Endothelial cell of umbilical vein (primary cell): ENCODE data around the gene CDH20.
A peak's percentile ranks its signal among the peaks of the same experiment; 100 is the strongest.

ENCODE experiments used
- CTCF ChIP-seq, 2 donors: IDR thresholded peaks; 1 replicate in 1 of 2; 2 replicates in 1 of 2; pipeline ENCODE4 v1.5.1; 2011; ENCODE audit warnings: low read length in 2 of 2, mild to moderate bottlenecking in 2 of 2, moderate library complexity in 2 of 2, control low read depth in 1 of 2, inconsistent platforms in 1 of 2, low read depth in 1 of 2; ENCODE audit not compliant: insufficient read depth in 1 of 2; ENCODE audit errors: extremely low read depth in 1 of 2
- JUN ChIP-seq: IDR thresholded peaks from 2 replicates; pipeline ENCODE4 v1.6.1; 2011; ENCODE audit warnings: borderline replicate concordance, low read depth; ENCODE audit not compliant: insufficient read length, insufficient read depth
- POLR2A ChIP-seq: IDR thresholded peaks from 2 replicates; pipeline ENCODE4 v1.6.1; 2012; ENCODE audit warnings: low read depth, mild to moderate bottlenecking, control low read depth, low read length
- TF ChIP-seq, protein P1 (sequence below): IDR thresholded peaks from 2 replicates; pipeline ENCODE4 v1.6.1; 2011; ENCODE audit not compliant: insufficient read depth, insufficient read length

- TF ChIP-seq JUN (no peak), POLR2A (no peak), CTCF (IDR thresholded peaks at IDR 0.05; ENCODE audit: extremely low read depth in 1 of 2, insufficient read depth in 1 of 2, low read depth in 1 of 2, low read length in 2 of 2) (peak; percentile 82 to 89)
- TF ChIP-seq, protein P1, sequence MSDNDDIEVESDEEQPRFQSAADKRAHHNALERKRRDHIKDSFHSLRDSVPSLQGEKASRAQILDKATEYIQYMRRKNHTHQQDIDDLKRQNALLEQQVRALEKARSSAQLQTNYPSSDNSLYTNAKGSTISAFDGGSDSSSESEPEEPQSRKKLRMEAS: no peak
Observed at GRCh38 chr18:61322265-61322873, 10.9 kb upstream of the CDH20 start.
